BJ (cell line): ENCODE data around the gene DCAF11. TPM values are rescaled to one million over a fixed set of nuclear protein-coding genes. Genes with fewer than 3 reads are reported as not detected.

Experiments
- CTCF ChIA-PET: fragments of 350-600 bp; formaldehyde crosslinking; extraction: SDS; loops from one replicate; lab custom pipeline; 2021; ENCODE audit warnings: antibody characterized with exemption, inconsistent platforms; lab: Yijun Ruan, JAX
- POLR2A ChIA-PET: fragments of 300-600 bp; sonication (Branson Sonifier 250); formaldehyde crosslinking; extraction: SDS; loops from one replicate; lab custom pipeline; 2021; ENCODE audit warnings: antibody characterized with exemption; lab: Charles Lee
- DNase-seq: peaks from one replicate; pipeline ENCODE4 v3.0.0-alpha.2; 2011; ENCODE audit warnings: low read depth
- H3K27me3 ChIP-seq: 2 replicates; pipeline ENCODE4 v1.6.0; 2011; ENCODE audit warnings: low read length; ENCODE audit not compliant: control insufficient read depth, insufficient read depth
- H3K36me3 ChIP-seq: 2 replicates; pipeline ENCODE4 v1.5.1; 2011; ENCODE audit warnings: low read length; ENCODE audit not compliant: control insufficient read depth, insufficient read depth
- H3K4me3 ChIP-seq: 2 replicates; pipeline ENCODE4 v1.5.1; 2011; ENCODE audit warnings: low read depth, mild to moderate bottlenecking, control low read depth, low read length
- CTCF ChIP-seq: IDR thresholded peaks from 2 replicates; pipeline ENCODE4 v1.5.1; 2011; ENCODE audit warnings: low read depth, mild to moderate bottlenecking, control low read depth, inconsistent platforms, low read length, moderate library complexity; ENCODE audit not compliant: insufficient read depth
- polyA plus RNA-seq: library from polyadenylated mRNA; depleted of rRNA; stranded (reverse); fragments of >200 nt; gene quantifications from 2 replicates; pipeline ENCODE4 v1.2.3, GENCODE V29; 2011

The DCAF11 gene
- polyA plus RNA-seq, 1 experiment: 50.0 TPM

GRCh38 chr14:24071144-24071697 lies 43.4 kb upstream of the DCAF11 start, which contains the start of gene CPNE6:
TSS of gene CPNE6 (plus strand) at chr14:24071562. CDS start at chr14:24072937, 1,375 bp downstream.
- ChIA-PET CTCF (interaction anchor here (0.8 to 5.5 kb wide), 3 partner anchors 8 to 19 kb away, joined by 3 to 33 read pairs (median 3); no protein-coding TSS in a partner anchor), POLR2A (no interaction called here)
- TF ChIP-seq CTCF: no peak
- peaks cover 19% of the 10 kb centered on the region for H3K27me3 ChIP-seq
- DNase-seq: no peak
- H3K4me3 ChIP-seq: no peak within 1 kb of the TSS
- H3K36me3 ChIP-seq: no peaks in the 10 kb centered on the region

GRCh38 chr14:24071836-24072430 lies 42.6 kb upstream of the DCAF11 start:
- no peaks in the 10 kb centered on the region for H3K36me3 ChIP-seq
- H3K4me3 ChIP-seq: no peak overlapping the region
- CTCF ChIA-PET: interaction anchor here (1.2 to 5.5 kb wide), 3 partner anchors 14 to 19 kb away, joined by 4 to 33 read pairs (median 11); no protein-coding TSS in a partner anchor
- H3K27me3 ChIP-seq: peaks cover 19% of the 10 kb centered on the region
- no peak for TF ChIP-seq CTCF
- POLR2A ChIA-PET: no interaction called here
- DNase-seq: no peak

GRCh38 chr14:24072436-24072835 lies 42.1 kb upstream of the DCAF11 start:
- Histone ChIP-seq H3K4me3 (no peak overlapping the region), H3K27me3 (peaks cover 19% of the 10 kb centered on the region), H3K36me3 (no peaks in the 10 kb centered on the region)
- CTCF ChIA-PET: interaction anchor here (1.2 to 2.6 kb wide), 2 partner anchors 15 to 18 kb away, joined by 4 to 11 read pairs; no protein-coding TSS in a partner anchor
- POLR2A ChIA-PET: no interaction called here
- TF ChIP-seq CTCF: no peak
- DNase-seq: no peak

- no peak for DNase-seq
- no peak for TF ChIP-seq CTCF
- CTCF ChIA-PET: interaction anchor here (1.0 to 2.7 kb wide), 5 partner anchors 15 to 19 kb away, joined by 3 to 11 read pairs (median 6); no protein-coding TSS in a partner anchor
- Histone ChIP-seq H3K36me3 (no peaks in the 10 kb centered on the region), H3K27me3 (peaks cover 19% of the 10 kb centered on the region), H3K4me3 (no peak overlapping the region)
- POLR2A ChIA-PET: no interaction called here
Measured at GRCh38 chr14:24072881-24073877, 41.4 kb upstream of the DCAF11 start.
